Measurements from ENCODE around the gene PRSS53. TPM values are rescaled to one million over a fixed set of nuclear protein-coding genes. Genes with fewer than 3 reads are reported as not detected.
"Not testable (repeated sequence)": the region's sequence is repeated elsewhere in the genome, so short reads cannot be mapped to it uniquely, and the experiment has no call there.

PRSS53 gene
- polyA plus RNA-seq (ENCODE audit: insufficient read length in 12 of 12), result 10 to 100 TPM in 1 of 12 donors, 1 to 10 TPM in 10, not detected in 1; 1.8 to 16.4 (median 4.6) TPM
- long read RNA-seq, donor 1, result 0 reads
- long read RNA-seq, donor 2, partial matches to known transcripts, result 0 of 9 reads
- long read RNA-seq, donor 2, other reads (novel, unspliced or antisense), result 9 of 9 reads
- long read RNA-seq, donor 3, result 0 reads
- long read RNA-seq, donor 4, result 0 reads
- long read RNA-seq, donor 5, full-length matches to known transcripts, result 3 of 16 reads
- long read RNA-seq, donor 5, partial matches to known transcripts, result 0 of 16 reads
- long read RNA-seq, donor 5, other reads (novel, unspliced or antisense), result 13 of 16 reads
- long read RNA-seq, donor 6, result 0 reads
- long read RNA-seq, donor 7, result 0 reads
- long read RNA-seq, donor 8, full-length matches to known transcripts, result 2 of 2 reads
- long read RNA-seq, donor 8, partial matches to known transcripts, result 0 of 2 reads
- long read RNA-seq, donor 8, other reads (novel, unspliced or antisense), result 0 of 2 reads
- long read RNA-seq, donor 9, result 0 reads
- long read RNA-seq, donor 10, result 0 reads
- long read RNA-seq, donor 11, full-length matches to known transcripts, result 1 of 7 reads
- long read RNA-seq, donor 11, partial matches to known transcripts, result 0 of 7 reads
- long read RNA-seq, donor 11, other reads (novel, unspliced or antisense), result 6 of 7 reads

GRCh38 chr16:31088459-31089183 lies at the start of gene PRSS53:
TSS of gene PRSS53 (minus strand) at chr16:31088943. CDS start at chr16:31088809, 134 bp downstream.
- DNase-seq, result no peak

DNA sequence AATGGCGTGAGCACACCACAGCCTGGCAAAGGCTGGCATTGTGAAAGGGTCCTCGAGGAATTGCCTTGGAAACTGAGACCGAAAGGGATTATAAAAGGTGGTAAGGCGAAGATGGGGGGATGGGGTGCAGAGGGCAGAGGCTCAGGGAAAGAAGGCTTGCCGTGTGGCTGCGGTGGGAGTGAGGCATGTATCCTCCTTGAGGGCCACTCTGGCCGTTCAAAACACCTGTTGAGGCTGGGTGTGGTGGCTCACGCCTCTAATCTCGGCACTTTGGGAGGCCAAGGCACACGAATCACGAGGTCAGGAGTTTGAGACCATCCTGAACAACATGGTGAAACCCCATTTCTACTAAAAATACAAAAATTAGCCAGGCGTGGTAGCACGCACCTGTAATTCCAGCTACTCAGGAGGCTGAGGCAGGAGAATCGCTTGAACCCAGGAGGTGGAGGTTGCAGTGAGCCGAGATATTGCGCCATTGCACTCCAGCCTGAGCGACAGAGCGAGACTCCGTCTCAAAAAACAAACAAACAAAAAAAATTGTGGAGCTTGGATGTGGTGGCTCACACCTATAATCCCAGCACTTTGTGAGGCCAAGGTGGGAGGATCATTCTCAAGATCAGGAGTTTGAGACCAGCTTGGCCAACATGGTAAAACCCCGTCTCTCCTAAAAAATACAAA lies 48.2 kb upstream of the PRSS53 start:
- not testable (repeated sequence) for DNase-seq

- no peak for DNase-seq
Observed at GRCh38 chr16:31136287-31136662, 47.5 kb upstream of the PRSS53 start.

- no peak for DNase-seq
Observed at GRCh38 chr16:31135535-31136286, 47.0 kb upstream of the PRSS53 start, which contains the start of gene PRSS8. TSS of gene PRSS8 (minus strand) at chr16:31135727. CDS start at chr16:31135498, 229 bp downstream.

DNA sequence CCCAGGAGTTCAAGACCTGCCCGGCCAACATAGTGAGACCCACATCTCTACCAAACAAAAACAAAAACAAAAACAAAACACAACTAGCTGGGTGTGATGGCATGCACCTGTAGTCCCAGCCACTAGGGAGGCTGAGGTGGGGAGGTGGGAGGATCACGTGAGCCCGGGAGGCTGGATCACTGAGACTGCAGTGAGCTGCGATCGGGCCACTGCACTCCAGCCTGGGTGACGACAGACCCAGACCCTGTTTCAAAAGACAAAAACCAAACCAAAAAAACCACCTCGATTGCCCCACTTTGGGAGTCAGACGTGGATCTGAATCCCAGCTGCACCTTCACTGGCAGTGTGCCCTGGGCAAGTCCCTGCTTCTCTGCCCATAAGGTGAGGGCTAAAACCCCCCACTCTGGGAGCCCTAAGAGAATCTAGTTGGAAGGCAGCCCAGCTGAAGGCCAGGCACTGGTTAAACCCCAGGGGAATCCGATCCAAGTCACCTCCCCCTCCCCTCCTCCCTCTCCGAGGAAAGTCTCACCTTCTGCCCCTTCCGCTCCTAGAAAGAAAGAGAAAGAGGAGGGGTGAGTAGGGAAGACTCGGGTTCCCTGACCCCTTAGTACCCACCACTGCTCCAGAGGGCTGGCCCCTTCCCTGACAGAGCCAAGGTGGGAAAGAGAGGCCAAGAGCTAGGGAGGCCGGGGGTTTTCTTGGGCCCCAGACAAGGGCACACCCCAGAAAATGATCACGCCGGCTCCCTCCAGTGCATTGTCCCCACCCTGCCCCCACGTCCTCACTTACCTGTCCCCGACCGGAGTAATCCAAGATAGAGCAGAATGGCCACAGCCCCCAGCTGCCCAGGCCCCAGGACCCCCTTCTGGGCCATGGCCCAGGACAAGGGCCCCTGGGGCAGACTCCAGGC lies 46.1 kb upstream of the PRSS53 start:
- DNase-seq, result no peak

GRCh38 chr16:31134091-31134571 lies 45.4 kb upstream of the PRSS53 start:
- no peak for DNase-seq

DNA sequence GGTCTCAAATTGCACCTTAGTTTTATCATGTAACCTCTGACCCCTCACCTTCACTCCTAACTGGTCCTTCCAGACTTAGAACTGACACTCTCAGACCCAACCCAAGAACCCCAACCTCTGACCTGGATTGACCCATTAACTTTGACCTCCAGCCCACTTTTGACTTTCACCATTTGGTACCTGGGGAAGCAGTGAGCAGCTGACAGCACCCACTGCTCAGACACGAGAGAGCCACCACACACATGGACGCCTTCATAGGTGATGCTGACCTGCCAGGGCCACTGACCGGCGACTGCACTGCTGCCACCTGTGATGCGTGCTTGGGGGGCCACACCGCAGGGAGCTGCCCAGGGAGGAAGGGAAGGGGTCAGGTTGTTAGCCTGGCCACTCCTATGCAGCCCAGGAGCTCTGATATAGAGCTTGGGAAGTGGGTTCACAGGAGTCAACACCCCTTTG lies 44.3 kb upstream of the PRSS53 start:
- no peak for DNase-seq

DNA sequence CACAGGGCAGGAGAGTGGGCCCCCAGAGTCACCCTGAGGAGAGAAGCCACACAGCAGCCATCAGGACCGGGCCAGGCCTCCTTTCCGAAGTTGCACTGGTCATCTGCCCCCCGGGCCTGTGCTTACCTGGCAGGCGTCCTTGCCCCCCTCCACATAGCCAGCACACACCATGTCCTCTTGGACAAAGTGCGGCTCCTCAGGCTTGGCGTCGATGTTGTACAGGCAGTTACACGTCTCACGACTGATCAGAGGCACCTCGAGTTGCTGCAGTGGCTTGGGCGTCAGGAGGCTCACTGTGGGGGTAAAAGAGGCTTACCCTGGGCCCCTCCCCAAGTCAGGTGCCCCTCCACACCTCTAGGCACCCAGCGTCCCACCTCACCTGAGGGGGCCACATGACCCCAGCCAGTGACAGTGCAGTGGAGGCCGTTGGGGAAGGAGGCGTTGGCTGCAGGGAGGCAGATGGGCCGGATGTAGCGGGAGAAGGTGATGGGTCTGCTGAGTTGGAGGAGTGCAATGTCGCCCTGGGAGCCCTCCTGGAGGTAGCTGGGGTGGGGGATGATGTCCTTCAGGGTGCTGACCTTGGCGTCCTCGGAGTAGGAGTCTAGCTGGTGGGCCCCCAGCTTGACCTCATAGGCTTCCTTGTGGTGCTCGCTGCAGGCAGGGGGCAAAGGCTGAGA lies 43.7 kb upstream of the PRSS53 start:
- DNase-seq, result no peak

DNA sequence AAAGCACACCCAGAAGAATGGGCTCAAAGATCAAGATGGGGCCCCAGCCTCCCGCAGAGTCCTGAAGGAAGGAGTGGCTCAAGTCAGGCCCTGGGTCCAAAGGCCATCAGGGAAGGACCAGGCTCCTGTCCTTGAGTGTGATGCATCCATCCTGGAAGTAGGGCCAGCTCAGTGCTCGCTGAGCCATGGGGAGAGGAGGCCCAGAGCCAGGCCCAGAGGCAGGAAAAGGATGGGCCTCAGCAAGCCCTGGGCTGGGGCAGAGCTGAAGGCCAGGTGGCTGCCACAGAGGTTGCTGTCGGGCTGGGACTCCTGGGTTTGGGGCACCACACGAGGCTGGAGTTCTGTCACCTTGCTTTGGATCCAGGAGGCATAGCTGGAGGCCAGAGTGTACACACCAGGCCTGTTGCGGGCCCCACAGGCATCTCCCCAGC lies 43.1 kb upstream of the PRSS53 start:
- DNase-seq, result no peak

- no peak for DNase-seq
Observed at GRCh38 chr16:31131416-31131815, 42.7 kb upstream of the PRSS53 start.

GRCh38 chr16:31130899-31131298 lies 42.2 kb upstream of the PRSS53 start:
- DNase-seq, result no peak

DNA sequence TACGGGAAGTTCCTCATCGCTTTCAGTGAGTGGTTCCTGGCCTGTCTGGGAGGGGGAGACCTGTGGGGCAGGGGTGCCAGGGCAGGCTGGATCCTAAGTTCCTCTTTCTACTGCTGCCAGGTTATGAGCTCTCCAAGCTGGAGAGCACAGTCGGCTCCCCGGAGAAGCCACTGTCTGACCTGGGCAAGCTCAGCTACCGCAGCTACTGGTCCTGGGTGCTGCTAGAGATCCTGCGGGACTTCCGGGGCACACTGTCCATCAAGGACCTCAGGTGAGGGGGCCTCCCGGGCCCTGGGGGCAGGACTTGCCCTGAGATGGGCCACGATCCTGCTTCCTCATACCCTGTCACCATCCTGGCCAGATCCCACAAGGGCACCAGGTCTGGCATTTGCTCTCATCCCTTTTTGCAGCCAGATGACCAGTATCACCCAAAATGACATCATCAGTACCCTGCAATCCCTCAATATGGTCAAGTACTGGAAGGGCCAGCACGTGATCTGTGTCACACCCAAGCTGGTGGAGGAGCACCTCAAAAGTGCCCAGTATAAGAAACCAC lies 41.7 kb upstream of the PRSS53 start:
- DNase-seq, result no peak

DNA sequence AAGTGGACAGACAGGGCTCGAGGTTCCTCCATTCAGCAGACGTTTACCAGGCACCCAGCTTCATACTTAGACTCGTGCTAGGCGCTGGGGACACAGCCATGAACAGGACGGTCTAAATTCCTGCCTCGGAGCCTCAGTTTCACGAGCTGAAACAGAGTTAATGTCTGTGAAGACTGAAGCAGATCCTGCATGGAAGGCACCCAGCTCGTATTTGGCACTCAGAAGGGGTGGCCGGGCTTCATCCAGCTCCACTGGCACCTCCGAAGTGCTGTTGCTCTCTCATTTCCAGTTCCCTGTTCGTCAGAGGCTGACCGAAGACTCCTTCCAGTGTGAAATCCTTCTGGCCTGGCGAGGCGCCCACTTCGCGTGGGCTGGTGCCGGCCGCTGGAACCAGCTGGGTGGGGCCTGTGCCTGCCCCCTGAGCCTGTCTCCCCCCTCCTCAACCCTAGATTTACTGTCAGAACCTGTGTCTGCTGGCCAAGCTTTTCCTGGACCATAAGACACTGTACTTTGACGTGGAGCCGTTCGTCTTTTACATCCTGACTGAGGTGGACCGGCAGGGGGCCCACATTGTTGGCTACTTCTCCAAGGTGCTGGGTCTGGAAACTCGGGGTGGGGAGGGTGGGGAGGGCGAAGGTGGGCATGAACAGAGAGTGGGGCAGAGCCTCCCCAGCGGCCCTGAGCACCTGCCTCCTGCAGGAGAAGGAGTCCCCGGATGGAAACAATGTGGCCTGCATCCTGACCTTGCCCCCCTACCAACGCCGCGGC lies 41.0 kb upstream of the PRSS53 start:
- DNase-seq, result no peak

DNA sequence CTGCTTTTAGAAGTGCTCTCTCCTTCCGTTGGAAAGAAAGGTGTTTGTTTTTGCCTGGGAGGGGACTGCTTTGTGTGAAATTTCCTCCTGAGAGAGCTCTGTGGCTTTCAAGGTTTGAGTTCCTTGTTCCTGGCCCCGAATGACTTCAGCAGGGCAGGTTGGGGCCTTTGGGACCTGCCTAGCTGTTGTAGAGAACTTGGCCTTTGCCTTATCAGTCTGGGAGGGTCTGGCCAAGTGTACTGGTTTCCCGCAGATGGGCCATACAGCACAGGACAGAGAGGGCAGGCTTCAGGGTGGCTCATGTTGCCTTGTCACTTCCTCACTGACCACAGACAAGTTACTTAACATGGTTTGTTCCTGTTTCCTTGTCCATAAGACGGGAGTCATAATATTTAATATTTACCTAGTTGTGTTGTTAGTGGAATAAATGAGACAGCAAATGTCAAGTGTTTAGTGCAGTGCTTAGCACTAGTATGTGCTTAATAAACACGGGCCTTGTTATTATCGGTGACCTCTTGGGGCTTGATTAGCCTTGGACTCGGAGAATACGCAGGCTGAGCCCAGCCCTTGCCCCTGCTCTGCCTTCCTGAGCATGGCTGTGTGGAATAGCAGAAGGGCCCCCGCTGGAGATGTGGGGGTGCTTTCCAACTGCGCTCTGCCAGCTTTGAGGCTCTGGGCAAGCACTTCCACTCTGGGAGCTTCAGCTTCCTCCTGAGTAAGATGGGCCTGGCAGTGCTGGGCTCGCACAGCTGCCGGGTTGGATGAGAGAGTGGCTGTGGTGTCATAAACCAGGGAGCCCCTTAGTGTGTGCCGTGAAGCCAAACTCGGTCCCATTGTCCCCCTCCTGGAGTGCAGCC lies 40.2 kb upstream of the PRSS53 start:
- DNase-seq, result no peak

DNA sequence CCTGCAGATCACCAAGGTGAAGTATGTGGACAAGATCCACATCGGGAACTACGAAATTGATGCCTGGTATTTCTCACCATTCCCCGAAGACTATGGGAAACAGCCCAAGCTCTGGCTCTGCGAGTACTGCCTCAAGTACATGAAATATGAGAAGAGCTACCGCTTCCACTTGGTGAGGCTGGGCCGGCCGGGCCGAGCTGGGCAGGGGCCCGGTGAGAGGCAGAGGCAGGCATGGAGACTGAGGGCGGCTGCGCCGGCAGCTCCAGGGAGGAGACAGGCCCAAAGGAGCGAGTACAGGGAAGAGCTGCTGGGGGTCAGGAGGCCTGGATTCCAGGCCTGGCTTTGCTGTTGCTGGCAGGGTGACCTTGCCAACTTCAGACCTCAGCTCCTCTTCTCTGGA lies 38.4 kb upstream of the PRSS53 start:
- DNase-seq, result no peak

DNA sequence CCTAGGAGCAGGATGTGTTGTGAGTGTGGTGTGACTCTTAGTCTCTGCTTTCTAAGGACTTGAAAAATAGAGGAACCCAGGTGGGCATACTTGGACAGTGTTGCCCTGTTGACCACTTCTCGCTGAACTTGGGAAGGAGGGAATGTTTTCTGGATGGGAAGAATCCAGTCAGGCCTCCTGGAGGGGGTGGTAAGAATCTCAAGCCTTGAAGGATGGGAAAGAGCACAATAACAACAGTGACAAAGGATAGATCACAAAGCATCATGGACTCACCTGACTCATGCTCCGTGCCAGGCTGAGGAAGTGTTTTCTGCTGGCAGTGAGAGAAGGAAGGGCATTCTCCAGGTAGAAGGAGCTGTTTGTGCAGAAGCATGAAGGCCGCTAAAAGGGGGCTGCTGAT lies 37.1 kb upstream of the PRSS53 start:
- DNase-seq, result no peak

DNA sequence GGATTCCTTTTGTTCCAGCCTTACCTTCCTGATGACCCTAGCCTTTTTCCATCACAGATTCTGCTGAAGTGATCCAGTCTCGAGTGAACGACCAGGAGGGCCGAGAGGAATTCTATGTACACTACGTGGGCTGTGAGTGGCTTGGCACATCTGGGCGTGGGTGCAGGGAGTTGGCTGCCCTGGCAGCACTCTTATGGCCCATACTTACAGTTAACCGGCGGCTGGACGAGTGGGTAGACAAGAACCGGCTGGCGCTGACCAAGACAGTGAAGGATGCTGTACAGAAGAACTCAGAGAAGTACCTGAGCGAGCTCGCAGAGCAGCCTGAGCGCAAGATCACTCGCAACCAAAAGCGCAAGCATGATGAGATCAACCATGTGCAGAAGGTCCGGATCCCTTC lies 31.4 kb upstream of the PRSS53 start:
- DNase-seq, result no peak

All from muscle of arm (tissue), 14 donors.